HCT116 (cell line): Measurements from ENCODE around the gene ZNF625. TPM values are rescaled to one million over a fixed set of nuclear protein-coding genes. Genes with fewer than 3 reads are reported as not detected.

ENCODE experiments used
- ATAC-seq: fragments of 200-7000 bp; cut with Tn5 transposase; 2 replicates; pipeline ENCODE4 v1.9.1; 2020; ENCODE audit warnings: mild to moderate bottlenecking, moderate library complexity
- BruUV-seq: library from RNA; stranded (reverse); fragments of 400-500 nt; replicated peaks from 2 replicates; lab custom pipeline; 2021; lab: Mats Ljungman, UMichigan
- CTCF ChIA-PET: fragments of 300-600 bp; sonication (Branson Sonifier 250); formaldehyde crosslinking; loops from one replicate; lab custom pipeline; 2021; ENCODE audit warnings: antibody characterized with exemption; lab: Charles Lee
- POLR2A ChIA-PET: fragments of 300-600, 350-600 bp; sonication (Branson Sonifier 250); formaldehyde crosslinking; loops from one replicate; lab custom pipeline; 2021; ENCODE audit warnings: antibody characterized with exemption; lab: Charles Lee
- RAD21 ChIA-PET, 2 experiments: fragments of 300-600 bp; sonication (Branson Sonifier 250); formaldehyde crosslinking; loops; one replicate each; lab custom pipeline; 2023; ENCODE audit warnings: low total read pairs in 2 of 2; ENCODE audit not compliant: uncharacterized antibody in 2 of 2, unreplicated experiment in 2 of 2, low non-redundant PET in 1 of 2; lab: Charles Lee
- DNase-seq: peaks from one replicate; pipeline ENCODE4 v3.0.0-alpha.2; 2010; ENCODE audit warnings: low read depth, low spot score
- H2AFZ ChIP-seq: fragments of 200-600 bp; shearing (Covaris generic), sonication (generic); 2 replicates; pipeline ENCODE4 v1.6.1; 2017; ENCODE audit warnings: low read depth, mixed run types, mixed read lengths, antibody characterized with exemption, low read length; ENCODE audit not compliant: poor library complexity, severe bottlenecking
- H3K27ac ChIP-seq: 2 replicates; pipeline ENCODE4 v1.5.1; 2012; ENCODE audit warnings: low read depth, low read length
- H3K27me3 ChIP-seq: fragments of 200-600 bp; sonication (generic); 2 replicates; pipeline ENCODE4 v1.6.1; 2016; ENCODE audit warnings: mixed run types, low read length, mixed read lengths; ENCODE audit not compliant: insufficient read depth
- H3K36me3 ChIP-seq, 2 experiments: fragments of 200-500 bp in 1 of 2; fragments of 200-600 bp in 1 of 2; sonication (Bioruptor generic) in 1 of 2; sonication (generic) in 1 of 2; 2 replicates each; pipeline versions ENCODE4 v1.5.1 to v1.6.1; 2014 to 2016; ENCODE audit warnings: low read length in 2 of 2, inconsistent platforms in 1 of 2, mixed read lengths in 1 of 2, mixed run types in 1 of 2; ENCODE audit not compliant: insufficient read depth in 2 of 2, control insufficient read depth in 1 of 2
- H3K4me1 ChIP-seq, 2 experiments: fragments of 200-600 bp in 1 of 2; sonication (generic) in 1 of 2; 2 replicates each; pipeline versions ENCODE4 v1.5.1 to v1.6.1; 2012 to 2017; ENCODE audit warnings: low read length in 2 of 2, inconsistent platforms in 1 of 2, mild to moderate bottlenecking in 1 of 2, mixed read lengths in 1 of 2, mixed run types in 1 of 2, moderate library complexity in 1 of 2; ENCODE audit not compliant: insufficient read depth in 2 of 2, control insufficient read depth in 1 of 2
- H3K4me2 ChIP-seq: fragments of 200-600 bp; sonication (generic); 2 replicates; pipeline ENCODE4 v1.6.1; 2017; ENCODE audit warnings: mixed run types, low read length, mixed read lengths
- H3K4me3 ChIP-seq, 2 experiments: fragments of 200-600 bp in 1 of 2; sonication (generic) in 1 of 2; replicated peaks in 1 of 2; 2 replicates each; pipeline ENCODE4 v1.5.1; 2011 to 2016; ENCODE audit warnings: low read length in 2 of 2, control low read depth in 1 of 2, low read depth in 1 of 2, mild to moderate bottlenecking in 1 of 2, mixed read lengths in 1 of 2, mixed run types in 1 of 2
- H3K79me2 ChIP-seq: fragments of 200-600 bp; sonication (generic); 2 replicates; pipeline ENCODE4 v1.6.1; 2017; ENCODE audit warnings: mild to moderate bottlenecking, mixed run types, low read length, moderate library complexity, mixed read lengths; ENCODE audit not compliant: insufficient read depth
- H3K9ac ChIP-seq: fragments of 200-600 bp; sonication (generic); 2 replicates; pipeline ENCODE4 v1.6.1; 2016; ENCODE audit warnings: low read length, mixed read lengths
- H3K9me2 ChIP-seq: fragments of 200-600 bp; sonication (generic), shearing (Covaris generic); 2 replicates; pipeline ENCODE4 v1.6.1; 2017; ENCODE audit warnings: mixed run types, mild to moderate bottlenecking, moderate library complexity; ENCODE audit not compliant: insufficient read depth
- H3K9me3 ChIP-seq, 2 experiments: fragments of 200-500 bp in 1 of 2; fragments of 200-600 bp in 1 of 2; sonication (Bioruptor generic) in 1 of 2; sonication (generic) in 1 of 2; 2 replicates each; pipeline ENCODE4 v1.6.1; 2014 to 2017; ENCODE audit warnings: low read length in 2 of 2, mixed read lengths in 2 of 2, inconsistent platforms in 1 of 2, low read depth in 1 of 2, mild to moderate bottlenecking in 1 of 2, mixed run types in 1 of 2, moderate library complexity in 1 of 2; ENCODE audit not compliant: control insufficient read depth in 1 of 2, insufficient read depth in 1 of 2
- H4K20me1 ChIP-seq: fragments of 200-600 bp; sonication (generic), shearing (Covaris generic); 2 replicates; pipeline ENCODE4 v1.6.1; 2017; ENCODE audit warnings: mixed run types, mild to moderate bottlenecking, moderate library complexity; ENCODE audit not compliant: insufficient read depth
- CBX3 ChIP-seq: IDR thresholded peaks from 2 replicates; pipeline ENCODE4 v1.6.1; 2012; ENCODE audit warnings: low read depth
- ELF1 ChIP-seq: IDR thresholded peaks from 2 replicates; pipeline ENCODE4 v1.6.1; 2012; ENCODE audit warnings: low read depth, borderline replicate concordance
- EZH2 ChIP-seq: fragments of 200-600 bp; sonication (generic); IDR thresholded peaks from 2 replicates; pipeline ENCODE4 v1.6.1; 2017; ENCODE audit warnings: antibody characterized with exemption, mixed run types
- POLR2A ChIP-seq: IDR thresholded peaks from 2 replicates; pipeline ENCODE4 v1.7.0; 2011; ENCODE audit warnings: borderline replicate concordance; ENCODE audit not compliant: insufficient read depth, insufficient read length; ENCODE audit errors: extremely low read depth
- POLR2AphosphoS5 ChIP-seq: IDR thresholded peaks from 2 replicates; pipeline ENCODE4 v1.6.1; 2011; ENCODE audit warnings: mild to moderate bottlenecking, low read depth, low read length, moderate library complexity
- RAD21 ChIP-seq: IDR thresholded peaks from 2 replicates; pipeline ENCODE4 v1.6.1; 2012; ENCODE audit warnings: low read depth, mild to moderate bottlenecking
- SIN3A ChIP-seq: IDR thresholded peaks from 2 replicates; pipeline ENCODE4 v1.6.1; 2012; ENCODE audit warnings: low read depth
- SP1 ChIP-seq: IDR thresholded peaks from 2 replicates; pipeline ENCODE4 v1.6.1; 2012; ENCODE audit warnings: low read depth
- ZNF274 ChIP-seq: fragments of 200-500 bp; sonication (Bioruptor generic); IDR thresholded peaks from 2 replicates; pipeline ENCODE4 v1.6.1; 2014; ENCODE audit warnings: mild to moderate bottlenecking, low read depth, low read length, inconsistent platforms
- intact Hi-C: fragments of 100-400 bp; cut with micrococcal nuclease; formaldehyde crosslinking; loops from 2 replicates; pipeline ENCODE4 v1.10.0; 2022
- total RNA-seq: library from RNA; stranded (reverse); gene quantifications from one replicate; pipeline ENCODE4 v1.2.1, GENCODE V29; 2021; ENCODE audit not compliant: unreplicated experiment
- TF ChIP-seq, protein P1 (sequence below): IDR thresholded peaks from 2 replicates; pipeline ENCODE4 v1.6.1; 2012; ENCODE audit warnings: low read depth

Gene ZNF625
- total RNA-seq, 1 experiment from 2014 or later: not detected

DNA sequence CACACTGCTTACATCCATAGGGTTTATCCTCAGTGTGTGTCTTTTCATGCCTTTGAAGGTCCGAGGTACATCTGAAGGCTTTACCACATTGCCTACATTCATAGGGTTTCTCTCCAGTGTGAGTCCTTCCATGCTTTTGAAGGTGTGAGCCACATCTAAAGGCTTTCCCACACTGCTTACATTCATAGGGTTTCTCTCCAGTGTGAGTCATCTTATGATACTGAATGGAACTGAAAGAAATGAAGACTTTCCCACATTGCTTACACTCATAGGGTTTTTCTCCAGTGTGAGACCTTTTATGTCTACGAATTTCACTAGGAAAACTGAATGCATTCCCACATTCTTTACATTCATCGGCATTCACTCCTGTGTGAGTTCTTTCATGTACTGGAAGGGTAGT, 23.5 kb downstream of the ZNF625 start:
- H3K79me2 ChIP-seq: no peaks in the 10 kb centered on the region
- peaks cover 17 to 18% of the 10 kb centered on the region in 2 experiments; a peak in 2 of 4 replicates for H3K9me3 ChIP-seq
- no peak overlapping the region for H3K27ac ChIP-seq
- no peaks in the 10 kb centered on the region for H4K20me1 ChIP-seq
- H3K4me1 ChIP-seq: no peaks in the 10 kb centered on the region
- RAD21 ChIA-PET: no interaction called here
- no TSS peak for BruUV-seq
- no peak for DNase-seq
- no peak overlapping the region for H2AFZ ChIP-seq
- no peak overlapping the region for H3K4me3 ChIP-seq
- intact Hi-C loops: no loop called here
- POLR2A ChIA-PET: no interaction called here
- no peaks in the 10 kb centered on the region for H3K27me3 ChIP-seq
- no peak overlapping the region for H3K4me2 ChIP-seq
- CTCF ChIA-PET: no interaction called here
- no peak for ATAC-seq
- no peaks in the 10 kb centered on the region for H3K9me2 ChIP-seq
- no peak for TF ChIP-seq ZNF274
- no peak for TF ChIP-seq EZH2
- no peak for TF ChIP-seq POLR2A
- TF ChIP-seq POLR2AphosphoS5: no peak
- TF ChIP-seq SIN3A: no peak
- TF ChIP-seq, protein P1, sequence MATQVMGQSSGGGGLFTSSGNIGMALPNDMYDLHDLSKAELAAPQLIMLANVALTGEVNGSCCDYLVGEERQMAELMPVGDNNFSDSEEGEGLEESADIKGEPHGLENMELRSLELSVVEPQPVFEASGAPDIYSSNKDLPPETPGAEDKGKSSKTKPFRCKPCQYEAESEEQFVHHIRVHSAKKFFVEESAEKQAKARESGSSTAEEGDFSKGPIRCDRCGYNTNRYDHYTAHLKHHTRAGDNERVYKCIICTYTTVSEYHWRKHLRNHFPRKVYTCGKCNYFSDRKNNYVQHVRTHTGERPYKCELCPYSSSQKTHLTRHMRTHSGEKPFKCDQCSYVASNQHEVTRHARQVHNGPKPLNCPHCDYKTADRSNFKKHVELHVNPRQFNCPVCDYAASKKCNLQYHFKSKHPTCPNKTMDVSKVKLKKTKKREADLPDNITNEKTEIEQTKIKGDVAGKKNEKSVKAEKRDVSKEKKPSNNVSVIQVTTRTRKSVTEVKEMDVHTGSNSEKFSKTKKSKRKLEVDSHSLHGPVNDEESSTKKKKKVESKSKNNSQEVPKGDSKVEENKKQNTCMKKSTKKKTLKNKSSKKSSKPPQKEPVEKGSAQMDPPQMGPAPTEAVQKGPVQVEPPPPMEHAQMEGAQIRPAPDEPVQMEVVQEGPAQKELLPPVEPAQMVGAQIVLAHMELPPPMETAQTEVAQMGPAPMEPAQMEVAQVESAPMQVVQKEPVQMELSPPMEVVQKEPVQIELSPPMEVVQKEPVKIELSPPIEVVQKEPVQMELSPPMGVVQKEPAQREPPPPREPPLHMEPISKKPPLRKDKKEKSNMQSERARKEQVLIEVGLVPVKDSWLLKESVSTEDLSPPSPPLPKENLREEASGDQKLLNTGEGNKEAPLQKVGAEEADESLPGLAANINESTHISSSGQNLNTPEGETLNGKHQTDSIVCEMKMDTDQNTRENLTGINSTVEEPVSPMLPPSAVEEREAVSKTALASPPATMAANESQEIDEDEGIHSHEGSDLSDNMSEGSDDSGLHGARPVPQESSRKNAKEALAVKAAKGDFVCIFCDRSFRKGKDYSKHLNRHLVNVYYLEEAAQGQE: no peak
- TF ChIP-seq RAD21: no peak
- TF ChIP-seq CBX3: no peak
- TF ChIP-seq SP1: no peak
- TF ChIP-seq ELF1: no peak
- H3K9ac ChIP-seq: no peak overlapping the region
- H3K36me3 ChIP-seq: no peaks in the 10 kb centered on the region
